CD4-positive, CD25-positive, alpha-beta regulatory T cell (primary cell): ENCODE measurements around the gene TMEM187. TPM values are rescaled to one million over a fixed set of nuclear protein-coding genes. Genes with fewer than 3 reads are reported as not detected.
A peak's percentile ranks its signal among the peaks of the same experiment; 100 is the strongest.

Experiments used
- ATAC-seq, 2 donors: fragments of 150-1000 bp; cut with Tn5 transposase; one replicate each; pipeline ENCODE4 v1.10.0; 2021; ENCODE audit warnings: low read depth in 2 of 2, moderate number of reproducible peaks in 2 of 2, moderate library complexity in 1 of 2
- DNase-seq, 3 donors: peaks; one replicate each; pipeline versions ENCODE4 v3.0.0 to v3.0.0-alpha.2; 2012 to 2022; ENCODE audit warnings: mixed read lengths in 1 of 3
- H3K27ac ChIP-seq: one replicate; pipeline ENCODE4 v1.7.0; 2013; ENCODE audit warnings: mild to moderate bottlenecking, low read length; ENCODE audit not compliant: insufficient read depth, poor library complexity, severe bottlenecking
- H3K27me3 ChIP-seq: one replicate; pipeline ENCODE4 v1.7.0; 2013; ENCODE audit warnings: low read length; ENCODE audit not compliant: control insufficient read depth, insufficient read depth
- H3K36me3 ChIP-seq: one replicate; pipeline ENCODE4 v1.7.0; 2013; ENCODE audit warnings: mild to moderate bottlenecking, low read length, moderate library complexity; ENCODE audit not compliant: control insufficient read depth, insufficient read depth
- H3K4me1 ChIP-seq: 2 replicates; pipeline ENCODE4 v1.7.0; 2013; ENCODE audit warnings: mild to moderate bottlenecking, low read length; ENCODE audit not compliant: insufficient read depth, control insufficient read depth, poor library complexity, severe bottlenecking
- H3K4me3 ChIP-seq: one replicate; pipeline ENCODE4 v1.7.0; 2013; ENCODE audit warnings: low read depth, mild to moderate bottlenecking, low read length, moderate library complexity
- H3K9me3 ChIP-seq, 2 experiments: 1 replicate in 1 of 2; 2 replicates in 1 of 2; pipeline ENCODE4 v1.7.0; 2013; ENCODE audit warnings: low read length in 2 of 2, mild to moderate bottlenecking in 1 of 2, moderate library complexity in 1 of 2; ENCODE audit not compliant: control insufficient read depth in 2 of 2
- H3K27ac Mint-ChIP-seq, 3 donors: one replicate each; pipeline ENCODE4 v1.8.0; 2020 to 2022; ENCODE audit warnings: mild to moderate bottlenecking in 3 of 3, mixed read lengths in 3 of 3, moderate library complexity in 2 of 3
- H3K27me3 Mint-ChIP-seq: one replicate; pipeline ENCODE4 v1.8.0; 2022; ENCODE audit warnings: mild to moderate bottlenecking, mixed read lengths
- H3K36me3 Mint-ChIP-seq: one replicate; pipeline ENCODE4 v1.8.0; 2020; ENCODE audit warnings: mixed read lengths
- H3K4me1 Mint-ChIP-seq, 4 donors: one replicate each; pipeline ENCODE4 v1.8.0; 2020 to 2022; ENCODE audit warnings: mixed read lengths in 4 of 4, mild to moderate bottlenecking in 1 of 4
- H3K4me3 Mint-ChIP-seq, 4 donors: one replicate each; pipeline ENCODE4 v1.8.0; 2020 to 2022; ENCODE audit warnings: mild to moderate bottlenecking in 4 of 4, mixed read lengths in 4 of 4, moderate library complexity in 3 of 4
- H3K9me3 Mint-ChIP-seq, 7 donors: one replicate each; pipeline ENCODE4 v1.8.0; 2020 to 2022; ENCODE audit warnings: mixed read lengths in 7 of 7, mild to moderate bottlenecking in 3 of 7, moderate library complexity in 2 of 7
- polyA plus RNA-seq, 4 donors: library from polyadenylated mRNA; unstranded; fragments of 300-500 nt; fragmentation: Illumina TruSeq; gene quantifications; one replicate each; pipeline ENCODE4 v1.2.3, GENCODE V29; 2021
- total RNA-seq: library from RNA; stranded (reverse); gene quantifications from one replicate; pipeline ENCODE4 v1.2.3, GENCODE V29; 2022

Gene TMEM187
- total and polyA plus RNA-seq, 5 donors from 2014 or later = 6.0 to 21.0 (median 17.3) TPM

GRCh38 chrX:153970357-153971123 lies 2.0 kb upstream of the TMEM187 start:
- Histone ChIP-seq H3K27ac (peak overlapping the region; percentile 97), H3K4me1 (peaks cover 59% of the 10 kb centered on the region), H3K4me3 (peak overlapping the region; percentile 73), H3K9me3 (no peaks in the 10 kb centered on the region), H3K36me3 (no peaks in the 10 kb centered on the region), H3K27me3 (no peaks in the 10 kb centered on the region)
- Mint-ChIP-seq H3K27ac (peak overlapping the region in 2 of 3 donors; percentile 96 to 100), H3K4me3 (peak overlapping the region; percentile 89 to 100 (median 100)), H3K4me1 (peaks cover 0 to 62% (median 16%) of the 10 kb centered on the region in 4 donors), H3K36me3 (peaks cover 4% of the 10 kb centered on the region), H3K27me3 (peaks cover 4% of the 10 kb centered on the region), H3K9me3 (peaks cover 0 to 1% (median 0%) of the 10 kb centered on the region in 7 donors)
- ATAC-seq = peak in 1 of 2 donors; percentile 6
- peak; percentile 25 to 51 (median 41) for DNase-seq

- Mint-ChIP-seq H3K36me3 (peaks cover 4% of the 10 kb centered on the region), H3K9me3 (peaks cover 0 to 1% (median 0%) of the 10 kb centered on the region in 7 donors), H3K27ac (peak overlapping the region; percentile 96 to 100 (median 100)), H3K4me3 (peak overlapping the region; percentile 89 to 100 (median 100)), H3K4me1 (peaks cover 0 to 61% (median 17%) of the 10 kb centered on the region in 4 donors), H3K27me3 (peaks cover 4% of the 10 kb centered on the region)
- Histone ChIP-seq H3K4me3 (peak overlapping the region; percentile 80), H3K4me1 (peaks cover 53% of the 10 kb centered on the region), H3K36me3 (no peaks in the 10 kb centered on the region), H3K9me3 (no peaks in the 10 kb centered on the region), H3K27ac (peak overlapping the region; percentile 97), H3K27me3 (no peaks in the 10 kb centered on the region)
- peak; percentile 48 to 49 for ATAC-seq
- DNase-seq = peak; percentile 82 to 97 (median 93)
Observed at GRCh38 chrX:153971124-153971449, 1.5 kb upstream of the TMEM187 start.

- peaks cover 4% of the 10 kb centered on the region for H3K27me3 Mint-ChIP-seq
- Histone ChIP-seq H3K27me3 (no peaks in the 10 kb centered on the region), H3K36me3 (no peaks in the 10 kb centered on the region), H3K27ac (peak within 1 kb of the TSS; percentile 97), H3K4me1 (peaks cover 47% of the 10 kb centered on the region), H3K9me3 (no peaks in the 10 kb centered on the region), H3K4me3 (peak within 1 kb of the TSS; percentile 80)
- H3K4me1 Mint-ChIP-seq = peaks cover 1 to 54% (median 17%) of the 10 kb centered on the region in 4 donors
- DNase-seq = peak; percentile 83 to 97 (median 95)
- H3K9me3 Mint-ChIP-seq = peaks cover 0 to 1% (median 0%) of the 10 kb centered on the region in 7 donors
- peak within 1 kb of the TSS; percentile 89 to 100 (median 100) for H3K4me3 Mint-ChIP-seq
- peak within 1 kb of the TSS; percentile 96 to 100 (median 100) for H3K27ac Mint-ChIP-seq
- peak; percentile 48 for ATAC-seq
- H3K36me3 Mint-ChIP-seq = peaks cover 4% of the 10 kb centered on the region
Observed at GRCh38 chrX:153971450-153972367, 845 bp upstream of the TMEM187 start, which contains the start of gene HCFC1. TSS of gene HCFC1 (minus strand) at chrX:153971818. CDS start at chrX:153970840, 978 bp downstream.

GRCh38 chrX:153973127-153974002 lies 811 bp downstream of the TMEM187 start:
- peaks cover 0 to 4% (median 0%) of the 10 kb centered on the region in 7 donors for H3K9me3 Mint-ChIP-seq
- peaks cover under 1 to 38% (median 7%) of the 10 kb centered on the region in 4 donors for H3K4me1 Mint-ChIP-seq
- H3K4me3 ChIP-seq = peak overlapping the region; percentile 83
- H3K9me3 ChIP-seq = no peaks in the 10 kb centered on the region
- peaks cover 32% of the 10 kb centered on the region for H3K4me1 ChIP-seq
- peak overlapping the region; percentile 83 to 93 (median 88) for H3K4me3 Mint-ChIP-seq
- no peaks in the 10 kb centered on the region for H3K36me3 ChIP-seq
- ATAC-seq (no peak), DNase-seq (no peak)
- H3K27me3 ChIP-seq = no peaks in the 10 kb centered on the region
- H3K27ac ChIP-seq = peak overlapping the region; percentile 97
- peak overlapping the region; percentile 95 to 96 (median 95) for H3K27ac Mint-ChIP-seq
- H3K36me3 Mint-ChIP-seq = peaks cover 4% of the 10 kb centered on the region
- H3K27me3 Mint-ChIP-seq = peaks cover 4% of the 10 kb centered on the region

GRCh38 chrX:153974003-153974725 lies 1.6 kb downstream of the TMEM187 start:
- H3K27me3 ChIP-seq = no peaks in the 10 kb centered on the region
- H3K4me1 ChIP-seq = peaks cover 24% of the 10 kb centered on the region
- H3K27ac ChIP-seq = peak overlapping the region; percentile 97
- ATAC-seq (no peak), DNase-seq (no peak)
- peak overlapping the region; percentile 73 to 95 (median 95) for H3K27ac Mint-ChIP-seq
- peak overlapping the region; percentile 83 for H3K4me3 ChIP-seq
- H3K9me3 Mint-ChIP-seq = peaks cover 0 to 4% (median 0%) of the 10 kb centered on the region in 7 donors
- peaks cover 4% of the 10 kb centered on the region for H3K27me3 Mint-ChIP-seq
- no peaks in the 10 kb centered on the region for H3K36me3 ChIP-seq
- no peaks in the 10 kb centered on the region for H3K9me3 ChIP-seq
- H3K4me1 Mint-ChIP-seq = peaks cover 0 to 32% (median 7%) of the 10 kb centered on the region in 4 donors
- peaks cover 4% of the 10 kb centered on the region for H3K36me3 Mint-ChIP-seq
- peak overlapping the region; percentile 1 to 89 (median 56) for H3K4me3 Mint-ChIP-seq

- ATAC-seq (no peak), DNase-seq (no peak)
- peak overlapping the region; percentile 97 for H3K27ac ChIP-seq
- no peaks in the 10 kb centered on the region for H3K27me3 ChIP-seq
- Mint-ChIP-seq H3K27ac (peak overlapping the region; percentile 73 to 95 (median 85)), H3K4me3 (peak overlapping the region; percentile 32 to 89 (median 52)), H3K27me3 (peaks cover 4% of the 10 kb centered on the region), H3K4me1 (peaks cover 0 to 27% (median 7%) of the 10 kb centered on the region in 4 donors), H3K9me3 (peaks cover 0 to 3% (median 0%) of the 10 kb centered on the region in 7 donors), H3K36me3 (no peaks in the 10 kb centered on the region)
- H3K4me1 ChIP-seq = peaks cover 18% of the 10 kb centered on the region
- no peaks in the 10 kb centered on the region for H3K9me3 ChIP-seq
- H3K4me3 ChIP-seq = no peak overlapping the region
- H3K36me3 ChIP-seq = no peaks in the 10 kb centered on the region
Observed at GRCh38 chrX:153974726-153975286, 2.3 kb downstream of the TMEM187 start.
